Upper lobe of left lung (tissue), 6 donors: ENCODE results near the gene EGFLAM. TPM values are rescaled to one million over a fixed set of nuclear protein-coding genes. Genes with fewer than 3 reads are reported as not detected.

ENCODE experiments used
- ATAC-seq, 2 donors: fragments of 200-7000 bp; cut with Tn5 transposase; one replicate each; pipeline ENCODE4 v1.9.1; 2022; ENCODE audit warnings: mild to moderate bottlenecking in 2 of 2, moderate library complexity in 2 of 2; ENCODE audit not compliant: low FRiP score in 2 of 2
- DNase-seq, 2 donors: peaks; one replicate each; pipeline ENCODE4 v3.0.0-alpha.2; 2019 to 2020
- H3K27ac ChIP-seq, 4 donors: fragments of 200-600 bp; sonication (generic); one replicate each; pipeline ENCODE4 v1.5.1; 2016 to 2019
- H3K27me3 ChIP-seq, 4 donors: fragments of 200-600 bp; sonication (generic); one replicate each; pipeline ENCODE4 v1.5.1; 2017 to 2019
- H3K36me3 ChIP-seq, 4 donors: fragments of 200-600 bp; sonication (generic); one replicate each; pipeline ENCODE4 v1.5.1; 2016 to 2019
- H3K4me1 ChIP-seq, 4 donors: fragments of 200-600 bp; sonication (generic); one replicate each; pipeline ENCODE4 v1.5.1; 2018 to 2019
- H3K4me3 ChIP-seq, 4 donors: fragments of 200-600 bp; sonication (generic); one replicate each; pipeline ENCODE4 v1.5.1; 2017 to 2019; ENCODE audit warnings: mild to moderate bottlenecking in 2 of 4, moderate library complexity in 1 of 4
- H3K9me3 ChIP-seq, 4 donors: fragments of 200-600 bp; sonication (generic); one replicate each; pipeline ENCODE4 v1.5.1; 2018 to 2019
- EP300 ChIP-seq, 4 donors: sonication (generic); formaldehyde crosslinking; IDR thresholded peaks; one replicate each; pipeline ENCODE4 v1.5.1; 2017; ENCODE audit warnings: antibody characterized with exemption in 4 of 4, control low read depth in 2 of 4
- POLR2A ChIP-seq, 4 donors: fragments of 450-650 bp; IDR thresholded peaks; one replicate each; pipeline ENCODE4 v1.5.1; 2016 to 2017; ENCODE audit warnings: antibody characterized with exemption in 4 of 4, mild to moderate bottlenecking in 2 of 4
- POLR2AphosphoS5 ChIP-seq, 2 donors: sonication (generic); formaldehyde crosslinking; IDR thresholded peaks; one replicate each; pipeline ENCODE4 v1.5.1; 2017; ENCODE audit warnings: antibody characterized with exemption in 2 of 2
- WGBS, 2 donors: methylation state at CpG; one replicate each; pipeline ENCODE4 v1.1.5; 2017 to 2018; 5-methylcytosine and 5-hydroxymethylcytosine counted together
- total RNA-seq, 6 donors: library from RNA; depleted of rRNA in 4 of 6; stranded (reverse); fragments of >200 nt in 4 of 6; gene quantifications; one replicate each; pipeline versions ENCODE4 v1.1.0 to v1.2.1, GENCODE V29; 2016 to 2021
- TF ChIP-seq, protein P1 (sequence below), 6 experiments: fragments of 450-650 bp in 4 of 6; fragments of 200-600 bp in 2 of 6; sonication (generic) in 2 of 6; IDR thresholded peaks; one replicate each; pipeline ENCODE4 v1.5.1; 2016 to 2019; ENCODE audit warnings: antibody characterized with exemption in 6 of 6
- donor health status: DM: no; HTN: no; CAD: no; lungs with moderate emphysema.
- donor health status: DM: no; HTN: yes; CAD: no; lungs with severe emphysema.

The EGFLAM gene
- total RNA-seq, 6 donors from 2014 or later: 0.22 to 5.2 (median 1.6) TPM; not detected in 2

DNA sequence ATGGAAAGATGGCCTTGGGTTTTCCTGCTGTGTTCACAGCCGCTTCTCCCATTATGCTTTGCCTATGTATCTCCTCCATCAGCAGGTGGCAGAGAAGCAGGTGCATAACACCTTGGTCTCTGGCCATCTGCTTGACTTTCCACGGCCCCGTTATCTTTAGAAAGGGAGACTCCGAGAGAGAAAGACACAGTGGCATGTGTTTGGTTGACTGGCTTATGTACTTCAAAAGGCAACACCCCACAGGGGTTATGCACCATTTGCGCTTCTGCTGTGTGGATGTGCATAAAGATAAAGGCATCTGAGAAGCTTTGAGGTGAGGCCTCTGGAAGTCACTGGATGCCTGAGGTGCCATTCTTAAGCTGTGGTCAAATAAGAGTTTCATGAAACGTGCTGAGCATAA lies 138.4 kb downstream of the EGFLAM start:
- ATAC-seq (no peak), DNase-seq (no peak)
- Histone ChIP-seq H3K9me3 (no peaks in the 10 kb centered on the region), H3K36me3 (no peaks in the 10 kb centered on the region), H3K27me3 (no peaks in the 10 kb centered on the region), H3K4me1 (no peaks in the 10 kb centered on the region), H3K27ac (no peak overlapping the region), H3K4me3 (no peak overlapping the region)
- WGBS, 2 donors: 57 to 67% methylated on average over 6 of the region's 6 CpGs
- TF ChIP-seq EP300 (IDR thresholded peaks at IDR 0.05): no peak
- no peak for TF ChIP-seq POLR2AphosphoS5 (IDR thresholded peaks at IDR 0.05)
- TF ChIP-seq, protein P1, sequence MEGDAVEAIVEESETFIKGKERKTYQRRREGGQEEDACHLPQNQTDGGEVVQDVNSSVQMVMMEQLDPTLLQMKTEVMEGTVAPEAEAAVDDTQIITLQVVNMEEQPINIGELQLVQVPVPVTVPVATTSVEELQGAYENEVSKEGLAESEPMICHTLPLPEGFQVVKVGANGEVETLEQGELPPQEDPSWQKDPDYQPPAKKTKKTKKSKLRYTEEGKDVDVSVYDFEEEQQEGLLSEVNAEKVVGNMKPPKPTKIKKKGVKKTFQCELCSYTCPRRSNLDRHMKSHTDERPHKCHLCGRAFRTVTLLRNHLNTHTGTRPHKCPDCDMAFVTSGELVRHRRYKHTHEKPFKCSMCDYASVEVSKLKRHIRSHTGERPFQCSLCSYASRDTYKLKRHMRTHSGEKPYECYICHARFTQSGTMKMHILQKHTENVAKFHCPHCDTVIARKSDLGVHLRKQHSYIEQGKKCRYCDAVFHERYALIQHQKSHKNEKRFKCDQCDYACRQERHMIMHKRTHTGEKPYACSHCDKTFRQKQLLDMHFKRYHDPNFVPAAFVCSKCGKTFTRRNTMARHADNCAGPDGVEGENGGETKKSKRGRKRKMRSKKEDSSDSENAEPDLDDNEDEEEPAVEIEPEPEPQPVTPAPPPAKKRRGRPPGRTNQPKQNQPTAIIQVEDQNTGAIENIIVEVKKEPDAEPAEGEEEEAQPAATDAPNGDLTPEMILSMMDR (IDR thresholded peaks at IDR 0.05): no peak
- no peak for TF ChIP-seq POLR2A (IDR thresholded peaks at IDR 0.05)

DNA sequence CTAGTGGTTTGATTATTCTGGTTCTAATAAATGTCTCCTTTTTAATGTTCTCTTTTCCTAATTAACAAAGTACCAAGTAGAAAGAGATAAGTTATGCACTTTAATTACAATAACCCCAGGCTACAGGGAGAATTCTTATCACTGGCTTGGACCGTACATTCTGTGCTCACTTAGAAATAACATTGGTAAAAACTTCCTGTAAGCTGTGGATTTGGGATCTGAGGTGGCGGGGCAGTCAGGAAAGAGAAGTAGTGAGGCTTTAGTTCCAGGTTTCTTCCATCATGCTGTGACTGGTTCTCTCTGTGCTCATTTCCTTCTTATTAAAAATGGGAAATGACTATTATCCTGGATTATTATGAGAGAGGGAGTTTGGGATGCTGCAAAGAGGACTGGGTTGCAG lies 142.0 kb downstream of the EGFLAM start:
- no peak overlapping the region for H3K27ac ChIP-seq
- no peaks in the 10 kb centered on the region for H3K27me3 ChIP-seq
- H3K36me3 ChIP-seq: no peaks in the 10 kb centered on the region
- 30 to 59% methylated on average over 2 of the region's 2 CpGs for WGBS, 2 donors
- ATAC-seq: no peak
- no peaks in the 10 kb centered on the region for H3K4me1 ChIP-seq
- no peaks in the 10 kb centered on the region for H3K9me3 ChIP-seq
- TF ChIP-seq POLR2A (IDR thresholded peaks at IDR 0.05) (no peak), EP300 (IDR thresholded peaks at IDR 0.05) (peak in 1 of 4 donors; percentile 31)
- DNase-seq: no peak
- no peak overlapping the region for H3K4me3 ChIP-seq

DNA sequence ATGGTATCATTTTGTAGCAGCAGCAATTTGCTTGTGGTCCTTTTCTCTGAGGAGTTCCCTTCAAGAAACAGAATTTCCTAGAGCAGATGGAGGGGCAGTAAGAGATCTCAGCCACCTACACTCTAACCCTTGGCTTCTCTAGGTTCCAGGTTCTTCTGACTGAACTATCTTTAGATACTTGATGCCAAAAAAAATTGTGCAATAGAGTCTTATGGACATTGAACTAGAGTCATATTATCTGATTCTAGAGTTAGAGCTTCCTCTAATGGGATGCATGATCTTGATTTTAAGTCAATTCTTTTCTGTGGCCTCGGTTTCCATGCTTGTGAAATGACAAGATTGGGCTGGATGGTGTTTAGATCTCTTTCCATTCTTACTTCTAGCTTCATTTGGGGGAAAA lies 142.8 kb downstream of the EGFLAM start:
- no peak for ATAC-seq
- H3K4me3 ChIP-seq: no peak overlapping the region
- DNase-seq: no peak
- no peaks in the 10 kb centered on the region for H3K27me3 ChIP-seq
- no peaks in the 10 kb centered on the region for H3K9me3 ChIP-seq
- TF ChIP-seq POLR2A (IDR thresholded peaks at IDR 0.05) (no peak), EP300 (IDR thresholded peaks at IDR 0.05) (no peak), POLR2AphosphoS5 (IDR thresholded peaks at IDR 0.05) (no peak)
- TF ChIP-seq, protein P1 (IDR thresholded peaks at IDR 0.05): no peak
- H3K36me3 ChIP-seq: no peaks in the 10 kb centered on the region
- H3K4me1 ChIP-seq: no peaks in the 10 kb centered on the region
- WGBS, 2 donors: 81 to 88% methylated on average over 1 of the region's 1 CpG
- H3K27ac ChIP-seq: no peak overlapping the region

DNA sequence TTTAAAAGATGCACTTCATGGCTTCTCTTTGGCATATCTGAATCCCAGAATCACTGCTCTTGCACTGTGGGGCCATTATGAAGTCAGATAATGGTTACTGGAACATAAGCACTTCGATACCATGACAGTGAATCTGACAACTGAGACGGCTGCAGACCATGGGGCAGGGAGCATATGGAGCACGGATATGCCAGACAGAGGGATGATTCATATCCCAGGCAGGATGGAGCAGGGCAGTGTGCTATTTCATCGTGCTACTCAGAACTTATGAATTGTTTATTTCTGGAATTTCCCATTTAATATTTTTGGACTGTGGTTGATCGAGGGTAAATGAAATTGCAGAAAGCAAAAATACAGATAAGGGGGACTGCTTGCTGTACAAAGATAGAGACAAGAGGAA lies 145.0 kb downstream of the EGFLAM start:
- Histone ChIP-seq H3K27me3 (no peaks in the 10 kb centered on the region), H3K4me3 (no peak overlapping the region), H3K27ac (no peak overlapping the region), H3K4me1 (no peaks in the 10 kb centered on the region), H3K9me3 (no peaks in the 10 kb centered on the region), H3K36me3 (no peaks in the 10 kb centered on the region)
- DNase-seq (no peak), ATAC-seq (peak in 1 of 2 donors; percentile 10)
- TF ChIP-seq POLR2A (IDR thresholded peaks at IDR 0.05): no peak
- no peak for TF ChIP-seq POLR2AphosphoS5 (IDR thresholded peaks at IDR 0.05)
- TF ChIP-seq, protein P1 (IDR thresholded peaks at IDR 0.05): no peak
- no peak for TF ChIP-seq EP300 (IDR thresholded peaks at IDR 0.05)
- WGBS, 2 donors: 49 to 54% methylated on average over 5 of the region's 5 CpGs

DNA sequence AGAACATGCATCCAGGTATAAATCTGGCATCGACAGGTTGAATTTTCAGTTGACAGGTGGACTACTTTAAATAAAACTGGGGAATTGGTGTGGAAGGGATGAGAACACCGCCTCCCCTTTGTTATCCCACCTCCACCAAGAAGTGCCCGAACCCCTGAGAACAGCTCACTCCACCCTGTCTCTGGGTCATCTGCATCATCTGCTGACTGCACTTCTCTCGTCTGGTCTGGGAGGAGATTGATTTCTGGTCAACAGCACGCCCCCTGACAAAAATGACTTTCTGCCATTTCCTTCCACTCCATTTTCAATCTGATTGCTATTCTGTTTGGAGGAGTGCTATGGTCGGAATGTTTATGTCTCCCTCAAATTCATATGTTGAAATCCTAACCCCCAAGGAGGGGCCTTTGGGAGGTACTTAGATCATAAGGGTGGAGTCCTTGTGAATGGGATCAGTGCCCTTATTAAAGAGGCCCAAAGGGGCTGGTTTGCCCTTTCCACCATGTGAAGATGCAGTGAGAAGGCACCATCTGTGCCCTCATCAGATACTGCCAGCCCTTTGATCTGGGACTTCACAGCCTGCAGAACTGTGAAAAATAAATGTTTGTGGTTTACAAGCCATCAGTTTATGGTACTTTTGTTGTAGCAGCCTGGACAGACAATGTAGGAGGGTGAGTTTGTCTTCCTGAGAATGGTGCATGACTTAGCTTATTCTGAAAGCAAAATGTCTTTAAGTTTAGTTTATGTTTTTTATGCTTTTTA lies 145.7 kb downstream of the EGFLAM start:
- H3K4me3 ChIP-seq: no peak overlapping the region
- no peaks in the 10 kb centered on the region for H3K27me3 ChIP-seq
- no peaks in the 10 kb centered on the region for H3K4me1 ChIP-seq
- 78 to 88% methylated on average over 6 of the region's 6 CpGs for WGBS, 2 donors
- ATAC-seq: no peak
- no peaks in the 10 kb centered on the region for H3K9me3 ChIP-seq
- H3K27ac ChIP-seq: no peak overlapping the region
- H3K36me3 ChIP-seq: no peaks in the 10 kb centered on the region
- TF ChIP-seq POLR2A (IDR thresholded peaks at IDR 0.05) (no peak), EP300 (IDR thresholded peaks at IDR 0.05) (no peak), POLR2AphosphoS5 (IDR thresholded peaks at IDR 0.05) (no peak)
- TF ChIP-seq, protein P1 (IDR thresholded peaks at IDR 0.05): no peak
- no peak for DNase-seq
